Measurements from ENCODE around the gene LMF1. TPM values are rescaled to one million over a fixed set of nuclear protein-coding genes. Genes with fewer than 3 reads are reported as not detected.

Gene LMF1
- total RNA-seq, 1 donor = 29.4 TPM

DNA sequence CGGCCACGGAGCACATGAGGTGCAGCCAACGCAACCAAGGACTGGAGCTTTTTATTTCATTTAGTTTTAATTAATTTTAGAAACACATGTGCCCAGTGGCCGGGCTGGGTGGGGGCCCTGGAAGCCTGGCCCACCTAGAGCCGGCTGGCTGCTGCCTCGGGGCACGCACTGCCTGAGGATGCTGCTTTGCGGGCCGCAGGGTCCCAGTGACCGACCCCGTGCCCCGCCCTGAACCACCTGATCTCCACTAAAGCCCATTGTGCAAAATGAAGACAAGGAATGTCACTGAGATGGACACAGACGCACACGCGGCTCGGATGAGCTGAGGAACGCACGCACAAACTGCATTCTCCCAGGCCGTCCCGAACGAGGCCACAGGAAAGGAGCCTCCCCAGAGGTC, 39.6 kb downstream of the LMF1 start:
- TF ChIP-seq, protein P1, sequence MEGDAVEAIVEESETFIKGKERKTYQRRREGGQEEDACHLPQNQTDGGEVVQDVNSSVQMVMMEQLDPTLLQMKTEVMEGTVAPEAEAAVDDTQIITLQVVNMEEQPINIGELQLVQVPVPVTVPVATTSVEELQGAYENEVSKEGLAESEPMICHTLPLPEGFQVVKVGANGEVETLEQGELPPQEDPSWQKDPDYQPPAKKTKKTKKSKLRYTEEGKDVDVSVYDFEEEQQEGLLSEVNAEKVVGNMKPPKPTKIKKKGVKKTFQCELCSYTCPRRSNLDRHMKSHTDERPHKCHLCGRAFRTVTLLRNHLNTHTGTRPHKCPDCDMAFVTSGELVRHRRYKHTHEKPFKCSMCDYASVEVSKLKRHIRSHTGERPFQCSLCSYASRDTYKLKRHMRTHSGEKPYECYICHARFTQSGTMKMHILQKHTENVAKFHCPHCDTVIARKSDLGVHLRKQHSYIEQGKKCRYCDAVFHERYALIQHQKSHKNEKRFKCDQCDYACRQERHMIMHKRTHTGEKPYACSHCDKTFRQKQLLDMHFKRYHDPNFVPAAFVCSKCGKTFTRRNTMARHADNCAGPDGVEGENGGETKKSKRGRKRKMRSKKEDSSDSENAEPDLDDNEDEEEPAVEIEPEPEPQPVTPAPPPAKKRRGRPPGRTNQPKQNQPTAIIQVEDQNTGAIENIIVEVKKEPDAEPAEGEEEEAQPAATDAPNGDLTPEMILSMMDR (IDR thresholded peaks at IDR 0.05; ENCODE audit: insufficient read depth, low read length) = no peak
- no peak overlapping the region for H3K4me3 ChIP-seq (ENCODE audit: low read depth, low read length)

GRCh38 chr16:930511-930910, 40.3 kb downstream of the LMF1 start:
- TF ChIP-seq, protein P1 (IDR thresholded peaks at IDR 0.05; ENCODE audit: insufficient read depth, low read length) = no peak
- no peak overlapping the region for H3K4me3 ChIP-seq (ENCODE audit: low read depth, low read length)
- no peak for DNase-seq (ENCODE audit: low read depth)

More for the DNA sequence above, 39.6 kb downstream of the LMF1 start:
- no peak for DNase-seq (ENCODE audit: low read depth)

DNA sequence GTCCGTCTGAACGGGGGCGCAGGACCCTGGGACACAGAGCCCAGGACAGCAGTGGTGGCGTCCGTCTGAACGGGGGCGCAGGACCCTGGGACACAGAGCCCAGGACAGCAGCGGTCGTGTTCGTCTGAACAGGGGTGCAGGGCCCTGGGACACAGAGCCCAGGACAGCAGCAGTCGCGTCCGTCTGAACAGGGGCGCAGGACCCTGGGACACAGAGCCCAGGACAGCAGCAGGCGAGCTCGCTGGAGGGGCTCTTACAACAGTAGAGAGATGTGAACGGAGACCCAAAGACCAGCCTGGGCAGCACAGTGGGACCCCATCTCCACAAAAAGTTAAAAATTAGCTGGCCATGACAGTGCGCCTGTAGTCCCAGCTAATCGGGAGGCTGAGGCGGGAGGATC, 40.7 kb downstream of the LMF1 start:
- TF ChIP-seq, protein P1 (IDR thresholded peaks at IDR 0.05; ENCODE audit: insufficient read depth, low read length) = no peak
- no peak for DNase-seq (ENCODE audit: low read depth)

GRCh38 chr16:929227-930073, 41.3 kb downstream of the LMF1 start:
- TF ChIP-seq, protein P1 (IDR thresholded peaks at IDR 0.05; ENCODE audit: insufficient read depth, low read length) = no peak
- H3K4me3 ChIP-seq (ENCODE audit: low read depth, low read length) = no peak overlapping the region
- DNase-seq (ENCODE audit: low read depth) = no peak

More for the DNA sequence above, 40.7 kb downstream of the LMF1 start:
- no peak overlapping the region for H3K4me3 ChIP-seq (ENCODE audit: low read depth, low read length)

GRCh38 chr16:928526-928925, 42.3 kb downstream of the LMF1 start:
- H3K4me3 ChIP-seq (ENCODE audit: low read depth, low read length) = no peak overlapping the region
- TF ChIP-seq, protein P1 (IDR thresholded peaks at IDR 0.05; ENCODE audit: insufficient read depth, low read length) = no peak
- DNase-seq (ENCODE audit: low read depth) = no peak

DNA sequence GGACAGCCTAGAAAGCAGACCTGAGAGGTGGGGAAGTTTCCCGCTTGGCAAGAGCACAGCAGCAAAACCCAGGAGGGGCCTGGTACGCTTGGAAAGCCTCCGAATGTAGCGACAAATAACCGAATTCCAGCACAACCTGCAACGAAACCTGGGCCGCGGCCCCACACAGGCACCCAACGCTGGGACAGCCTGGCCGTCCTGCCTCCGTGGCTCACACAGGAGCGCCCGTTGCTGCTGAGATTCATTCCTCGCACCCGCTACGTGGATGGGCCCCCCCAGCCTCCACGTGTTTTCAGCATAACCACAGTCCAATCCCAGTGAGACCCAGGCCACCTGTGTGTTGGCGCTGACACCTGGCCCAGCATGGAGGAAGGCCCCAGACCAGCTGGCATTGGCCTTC, 42.9 kb downstream of the LMF1 start:
- no peak overlapping the region for H3K4me3 ChIP-seq (ENCODE audit: low read depth, low read length)
- TF ChIP-seq, protein P1 (IDR thresholded peaks at IDR 0.05; ENCODE audit: insufficient read depth, low read length) = no peak
- no peak for DNase-seq (ENCODE audit: low read depth)
